H1 (cell line): ENCODE data around the gene TMEM117. TPM values are rescaled to one million over a fixed set of nuclear protein-coding genes. Genes with fewer than 3 reads are reported as not detected.

Experiments
- CTCF ChIA-PET: fragments of 300-600 bp; sonication (Branson Sonifier 250); formaldehyde crosslinking; loops from one replicate; lab custom pipeline; 2021; ENCODE audit not compliant: partially characterized antibody; lab: Charles Lee
- POLR2A ChIA-PET: fragments of 300-600 bp; sonication (Branson Sonifier 250); formaldehyde crosslinking; loops from one replicate; lab custom pipeline; 2021; ENCODE audit warnings: inconsistent platforms; ENCODE audit not compliant: partially characterized antibody; lab: Charles Lee
- DNase-seq, 2 experiments: peaks; one replicate each; pipeline versions ENCODE4 v3.0.0 to v3.0.0-alpha.2; 2010 to 2022; ENCODE audit warnings: low spot score in 2 of 2, low read depth in 1 of 2, mixed read lengths in 1 of 2
- FAIRE-seq: peaks from 2 replicates; lab custom pipeline; 2011; peaks lifted over from hg19 to GRCh38; lab: Jason Lieb, UNC
- H2AFZ ChIP-seq: 2 replicates; pipeline ENCODE4 v1.8.1; 2012; ENCODE audit warnings: low read length, inconsistent platforms
- H2AK5ac ChIP-seq: 2 replicates; pipeline ENCODE4 v1.6.1; 2013; ENCODE audit warnings: low read depth, low read length
- H2BK120ac ChIP-seq: replicated peaks from 2 replicates; pipeline ENCODE3; 2013; ENCODE audit warnings: low read depth, low read length, inconsistent platforms
- H2BK12ac ChIP-seq: 2 replicates; pipeline ENCODE4 v1.6.1; 2013; ENCODE audit warnings: low read depth, low read length
- H2BK15ac ChIP-seq: 2 replicates; pipeline ENCODE4 v1.6.1; 2013; ENCODE audit warnings: low read length
- H2BK20ac ChIP-seq: 2 replicates; pipeline ENCODE4 v1.6.1; 2013; ENCODE audit warnings: low read length
- H2BK5ac ChIP-seq: 2 replicates; pipeline ENCODE4 v1.6.1; 2013; ENCODE audit warnings: low read depth, low read length
- H3K14ac ChIP-seq: 2 replicates; pipeline ENCODE4 v1.6.1; 2013; ENCODE audit warnings: inconsistent platforms; ENCODE audit not compliant: insufficient read length
- H3K18ac ChIP-seq: 2 replicates; pipeline ENCODE4 v1.6.1; 2013; ENCODE audit warnings: low read length; ENCODE audit errors: extremely low read depth
- H3K23ac ChIP-seq: 2 replicates; pipeline ENCODE4 v1.6.1; 2013; ENCODE audit warnings: inconsistent platforms; ENCODE audit not compliant: insufficient read length
- H3K23me2 ChIP-seq: 2 replicates; pipeline ENCODE4 v1.6.1; 2013; ENCODE audit warnings: low read depth, low read length
- H3K27ac ChIP-seq: 2 replicates; pipeline ENCODE4 v1.6.1; 2011; ENCODE audit warnings: low read depth, low read length, inconsistent platforms
- H3K27me3 ChIP-seq, 4 experiments: replicated peaks in 1 of 4; 1 replicate in 1 of 4; 2 replicates in 3 of 4; pipeline versions ENCODE4 v1.6.1 to v1.8.1; 2011 to 2013; ENCODE audit warnings: low read length in 3 of 4, mild to moderate bottlenecking in 3 of 4, inconsistent platforms in 2 of 4, mixed read lengths in 2 of 4, moderate library complexity in 1 of 4; ENCODE audit not compliant: control insufficient read depth in 3 of 4, insufficient read depth in 3 of 4; ENCODE audit errors: extremely low read depth in 1 of 4
- H3K36me3 ChIP-seq, 4 experiments: 2 replicates each; pipeline versions ENCODE4 v1.6.1 to v1.8.1; 2011 to 2013; ENCODE audit warnings: mild to moderate bottlenecking in 4 of 4, low read length in 3 of 4, moderate library complexity in 2 of 4, control low read depth in 1 of 4, inconsistent platforms in 1 of 4; ENCODE audit not compliant: insufficient read depth in 4 of 4, control insufficient read depth in 2 of 4
- H3K4ac ChIP-seq: replicated peaks from 2 replicates; pipeline ENCODE3; 2013; ENCODE audit warnings: low read length, low read depth, mixed read lengths, inconsistent platforms; ENCODE audit not compliant: insufficient read length
- H3K4me1 ChIP-seq, 4 experiments: replicated peaks in 1 of 4; 1 replicate in 1 of 4; 2 replicates in 3 of 4; pipeline versions ENCODE4 v1.6.1 to v1.8.1; 2011 to 2013; ENCODE audit warnings: low read length in 3 of 4, inconsistent platforms in 2 of 4, mixed read lengths in 1 of 4; ENCODE audit not compliant: insufficient read depth in 4 of 4, control insufficient read depth in 3 of 4
- H3K4me2 ChIP-seq, 2 experiments: 2 replicates each; pipeline versions ENCODE4 v1.6.1 to v1.8.1; 2011 to 2013; ENCODE audit warnings: low read depth in 2 of 2, low read length in 2 of 2, control low read depth in 1 of 2, inconsistent platforms in 1 of 2, mild to moderate bottlenecking in 1 of 2; ENCODE audit not compliant: insufficient read depth in 1 of 2
- H3K4me3 ChIP-seq, 4 experiments: fragments of 200-600, 300-600 bp in 1 of 4; sonication (generic), shearing (Covaris generic), sonication (Bioruptor Twin) in 1 of 4; 2 replicates each; pipeline versions ENCODE4 v1.5.1 to v1.8.1; 2011 to 2016; ENCODE audit warnings: low read length in 4 of 4, low read depth in 3 of 4, control low read depth in 2 of 4, inconsistent platforms in 2 of 4, mild to moderate bottlenecking in 2 of 4, mixed read lengths in 1 of 4, moderate library complexity in 1 of 4; ENCODE audit not compliant: insufficient read depth in 2 of 4; ENCODE audit errors: extremely low read depth in 1 of 4
- H3K56ac ChIP-seq: replicated peaks from 2 replicates; pipeline ENCODE3; 2013; ENCODE audit warnings: low read depth, mild to moderate bottlenecking, mixed read lengths, low read length, inconsistent platforms; ENCODE audit not compliant: insufficient read length
- H3K79me1 ChIP-seq: 2 replicates; pipeline ENCODE4 v1.6.1; 2013; ENCODE audit warnings: low read depth, low read length, control low read depth
- H3K79me2 ChIP-seq, 2 experiments: 2 replicates each; pipeline versions ENCODE4 v1.6.1 to v1.8.1; 2012 to 2013; ENCODE audit warnings: low read length in 2 of 2, mild to moderate bottlenecking in 2 of 2, inconsistent platforms in 1 of 2; ENCODE audit not compliant: insufficient read depth in 2 of 2, control insufficient read depth in 1 of 2
- H3K9ac ChIP-seq, 4 experiments: replicated peaks in 1 of 4; 1 replicate in 1 of 4; 2 replicates in 3 of 4; pipeline versions ENCODE4 v1.6.1 to v1.8.1; 2011 to 2013; ENCODE audit warnings: low read depth in 3 of 4, low read length in 3 of 4, control low read depth in 2 of 4, mild to moderate bottlenecking in 2 of 4, moderate library complexity in 2 of 4, inconsistent platforms in 1 of 4; ENCODE audit errors: extremely low read depth in 1 of 4
- H3K9me3 ChIP-seq, 2 experiments: 2 replicates each; pipeline versions ENCODE4 v1.6.1 to v1.8.1; 2012 to 2013; ENCODE audit warnings: mild to moderate bottlenecking in 2 of 2, moderate library complexity in 2 of 2, control low read depth in 1 of 2, inconsistent platforms in 1 of 2, low read depth in 1 of 2, low read length in 1 of 2, mixed read lengths in 1 of 2; ENCODE audit not compliant: insufficient read depth in 2 of 2
- H4K20me1 ChIP-seq, 2 experiments: replicated peaks in 1 of 2; 2 replicates each; pipeline versions ENCODE3 to v1.8.1; 2011 to 2013; ENCODE audit warnings: inconsistent platforms in 2 of 2, low read length in 2 of 2, mild to moderate bottlenecking in 1 of 2; ENCODE audit not compliant: insufficient read depth in 2 of 2, control insufficient read depth in 1 of 2
- H4K5ac ChIP-seq: 2 replicates; pipeline ENCODE4 v1.6.1; 2013; ENCODE audit warnings: low read length, low read depth, mixed read lengths, inconsistent platforms; ENCODE audit not compliant: insufficient read length
- H4K8ac ChIP-seq: 2 replicates; pipeline ENCODE4 v1.8.0; 2013; ENCODE audit warnings: mild to moderate bottlenecking, moderate library complexity, low read length, inconsistent platforms; ENCODE audit not compliant: insufficient read depth; ENCODE audit errors: extremely low read depth
- H4K91ac ChIP-seq: replicated peaks from 2 replicates; pipeline ENCODE3; 2013; ENCODE audit warnings: low read length, mixed read lengths, inconsistent platforms; ENCODE audit not compliant: insufficient read length
- CHD2 ChIP-seq: IDR thresholded peaks from 2 replicates; pipeline ENCODE4 v1.6.1; 2012; ENCODE audit warnings: low read length, improper control_type of control experiment
- E2F6 ChIP-seq: IDR thresholded peaks from 2 replicates; pipeline ENCODE4 v1.6.1; 2012; ENCODE audit warnings: inconsistent platforms
- FOSL1 ChIP-seq: IDR thresholded peaks from 2 replicates; pipeline ENCODE4 v1.6.1; 2011; ENCODE audit warnings: mild to moderate bottlenecking, low read depth, low read length, moderate library complexity; ENCODE audit not compliant: insufficient read depth
- GABPA ChIP-seq: IDR thresholded peaks from 2 replicates; pipeline ENCODE4 v1.6.1; 2011; ENCODE audit warnings: mild to moderate bottlenecking, low read length, moderate library complexity, borderline replicate concordance; ENCODE audit not compliant: insufficient read depth
- HDAC6 ChIP-seq: IDR thresholded peaks from one replicate; pipeline ENCODE4 v1.7.1; 2012; ENCODE audit warnings: low read depth, mild to moderate bottlenecking, inconsistent platforms, low read length, moderate library complexity
- JUND ChIP-seq: IDR thresholded peaks from 2 replicates; pipeline ENCODE4 v1.6.1; 2011; ENCODE audit warnings: mild to moderate bottlenecking, improper control_type of control experiment, low read length
- NANOG ChIP-seq: IDR thresholded peaks from 2 replicates; pipeline ENCODE4 v1.6.1; 2011; ENCODE audit warnings: low read length, low read depth, mild to moderate bottlenecking, inconsistent platforms; ENCODE audit not compliant: insufficient read depth, poor library complexity, severe bottlenecking
- POLR2AphosphoS5 ChIP-seq: IDR thresholded peaks from 2 replicates; pipeline ENCODE4 v1.6.1; 2011; ENCODE audit warnings: low read depth, low read length
- SUZ12 ChIP-seq: fragments of 200-600 bp; sonication (generic); IDR thresholded peaks from 2 replicates; pipeline ENCODE4 v1.6.1; 2012; ENCODE audit warnings: mild to moderate bottlenecking, inconsistent platforms, low read length, moderate library complexity, mixed read lengths
- TCF12 ChIP-seq: IDR thresholded peaks from 2 replicates; pipeline ENCODE4 v1.6.1; 2011; ENCODE audit warnings: low read depth, mild to moderate bottlenecking, low read length
- whole genome bisulfite sequencing, 2 experiments: shearing (Covaris generic) in 1 of 2; methylation state at CpG; one replicate each; pipeline versions ENCODE4 v1.1.6 to v1.1.7; 2013 to 2015; ENCODE audit warnings: low lambda C conversion rate in 2 of 2, mixed read lengths in 2 of 2, inconsistent platforms in 1 of 2, low coverage in 1 of 2, missing lambda C conversion rate in 1 of 2; ENCODE audit not compliant: insufficient replicate concordance in 2 of 2, insufficient coverage in 1 of 2, insufficient read length in 1 of 2; ENCODE audit errors: extremely low coverage in 1 of 2, missing lambda C conversion rate in 1 of 2; 5-methylcytosine and 5-hydroxymethylcytosine counted together
- polyA plus RNA-seq, 7 experiments: library from polyadenylated mRNA; depleted of rRNA in 3 of 7; stranded (reverse) in 5 of 7; unstranded in 2 of 7; fragments of >200 nt in 5 of 7; fragments of 200-250 nt in 2 of 7; gene quantifications; 1 replicate in 5 of 7; 2 replicates in 1 of 7; 4 replicates in 1 of 7; pipeline versions ENCODE4 v1.2.1 to v1.2.3, GENCODE V29; 2011 to 2013; ENCODE audit warnings: missing spikeins in 2 of 7, mixed read lengths in 2 of 7
- total RNA-seq: library from RNA; stranded (reverse); fragmentation: NEBNext Ultra II Directional; extraction: Animal tissue kit (Norgen Biotek cat#: 25700); gene quantifications from 2 replicates; pipeline ENCODE4 v1.2.1, GENCODE V29; 2021

Gene TMEM117
- total and polyA plus RNA-seq, 2 of the 8 experiments (the other 6 are each of a cell fraction or from before 2014, with no cell fraction given), result 0.80 to 1.4 TPM

DNA sequence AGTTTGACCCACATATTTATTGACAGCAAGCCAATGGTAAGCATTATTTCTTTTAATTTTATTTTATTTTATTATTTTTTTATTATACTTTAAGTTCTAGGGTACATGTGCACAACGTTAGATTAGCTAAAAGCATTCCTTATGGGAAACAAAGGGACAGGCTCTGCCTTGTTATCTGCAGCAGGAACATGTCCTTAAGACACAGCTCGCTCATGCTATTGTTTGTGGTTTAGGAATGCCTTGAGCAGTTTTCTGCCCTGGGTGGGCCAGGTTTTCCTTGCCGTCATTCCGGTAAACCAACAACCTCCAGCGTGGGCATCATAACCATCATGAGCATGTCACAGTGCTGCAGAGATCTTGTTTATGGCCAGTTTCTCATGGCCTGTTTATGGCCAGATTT, 370.2 kb downstream of the TMEM117 start:
- Histone ChIP-seq H3K23ac (no peak overlapping the region), H3K36me3 (no peaks in the 10 kb centered on the region; a peak in 1 of 8 replicates), H3K14ac (no peak overlapping the region), H3K27ac (no peak overlapping the region), H3K79me1 (no peaks in the 10 kb centered on the region), H3K4me2 (no peak overlapping the region), H3K56ac (no peak overlapping the region), H2BK120ac (no peak overlapping the region), H4K91ac (no peak overlapping the region), H3K23me2 (no peaks in the 10 kb centered on the region), H3K79me2 (no peaks in the 10 kb centered on the region), H3K4ac (no peak overlapping the region), H4K8ac (no peak overlapping the region), H3K9ac (no peak overlapping the region), H2BK15ac (no peak overlapping the region), H4K20me1 (no peaks in the 10 kb centered on the region), H2BK12ac (no peak overlapping the region), H3K4me3 (no peak overlapping the region), H4K5ac (no peak overlapping the region), H2AFZ (no peak overlapping the region), H2BK5ac (no peak overlapping the region), H3K9me3 (peaks cover 8 to 13% of the 10 kb centered on the region in 2 experiments; a peak in 3 of 4 replicates), H3K27me3 (no peaks in the 10 kb centered on the region)
- no peak for DNase-seq
- FAIRE-seq, result no peak
- 92% methylated on average over 5 of the region's 5 CpGs; no CpG with 5 or more reads in 1 of the 2 experiments for WGBS, 2 experiments
- ChIA-PET CTCF (no interaction called here), POLR2A (no interaction called here)
- no peak for TF ChIP-seq TCF12
- TF ChIP-seq E2F6, result no peak
- no peak for TF ChIP-seq POLR2AphosphoS5
- no peak for TF ChIP-seq GABPA
- TF ChIP-seq JUND, result no peak
- TF ChIP-seq CHD2, result no peak
- no peak for TF ChIP-seq NANOG
- no peak for TF ChIP-seq FOSL1
- TF ChIP-seq HDAC6, result no peak
- no peak for TF ChIP-seq SUZ12
- TF ChIP-seq, all 59 proteins: peak for 0
- Histone ChIP-seq H3K4me1 (no peaks in the 10 kb centered on the region), H2BK20ac (no peak overlapping the region), H3K18ac (no peak overlapping the region), H2AK5ac (no peak overlapping the region)
